ENCODE measurements around the gene MYH8. TPM values are rescaled to one million over a fixed set of nuclear protein-coding genes. Genes with fewer than 3 reads are reported as not detected.

Gene MYH8
- total and polyA plus RNA-seq, 10 of the 15 experiments (the other 5 are each of a cell fraction or from before 2014, with no cell fraction given): 0.01 to 0.03 TPM; not detected in 8

DNA sequence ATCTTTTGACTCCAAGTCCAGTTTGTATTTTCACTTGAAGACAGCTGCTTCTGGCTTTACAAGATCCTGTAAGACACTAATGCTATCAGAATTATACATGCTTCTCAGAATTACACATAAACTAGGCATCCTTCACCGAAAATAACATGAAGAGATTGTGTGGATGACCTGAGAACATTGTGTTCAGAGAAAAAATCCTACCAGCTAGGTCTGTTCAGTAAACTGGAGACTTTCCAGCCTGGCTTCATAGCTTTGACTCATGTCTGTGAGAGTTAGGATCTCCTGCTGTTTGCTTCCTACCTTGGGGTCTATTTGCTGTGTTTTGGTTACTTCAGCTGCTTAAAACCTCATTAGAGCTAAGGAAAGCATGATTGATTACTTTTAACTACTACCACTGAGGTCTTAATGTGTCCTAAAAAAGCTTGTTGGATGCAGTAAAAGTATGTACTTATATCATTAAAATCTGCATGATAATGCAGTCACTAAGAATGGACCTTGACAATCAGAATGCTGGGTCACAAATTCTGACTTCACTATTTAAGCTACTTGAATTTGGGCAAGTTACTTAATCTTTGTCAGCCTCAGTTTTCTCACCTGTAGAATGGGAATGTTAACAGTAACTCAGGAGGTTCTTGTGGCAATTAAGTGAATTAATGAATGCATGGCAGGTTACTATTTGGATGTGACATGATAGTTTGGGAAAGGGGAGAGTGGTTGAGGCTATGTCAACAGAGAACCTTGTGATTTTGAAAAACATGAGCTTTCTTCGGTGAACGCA is 40.9 kb downstream of the MYH8 start:
- BruUV-seq (replicated peaks): no TSS peak
- Histone ChIP-seq H3K79me2 (ENCODE audit: control insufficient read depth, insufficient read depth, low read length) (no peaks in the 10 kb centered on the region), H2AFZ (ENCODE audit: control insufficient read depth, low read depth, low read length) (no peak overlapping the region), H3K36me3 (ENCODE audit: control insufficient read depth in 2 of 2, insufficient read depth in 2 of 2, low read length in 1 of 2) (no peaks in the 10 kb centered on the region), H3K4me3 (no peak overlapping the region), H3K9me3 (replicated peaks; ENCODE audit: control insufficient read depth, insufficient read depth, low read length) (no peaks in the 10 kb centered on the region), H3K27me3 (replicated peaks in 1 of 2; ENCODE audit: control insufficient read depth in 2 of 2, insufficient read depth in 2 of 2, low read length in 1 of 2) (no peaks in the 10 kb centered on the region; a peak in 1 of 4 replicates), H3K4me1 (ENCODE audit: control insufficient read depth, insufficient read depth, low read length) (no peaks in the 10 kb centered on the region), H3K4me2 (ENCODE audit: control insufficient read depth, insufficient read depth) (no peak overlapping the region), H4K20me1 (ENCODE audit: control insufficient read depth, insufficient read depth) (no peaks in the 10 kb centered on the region), H3K27ac (ENCODE audit: control insufficient read depth, insufficient read depth) (no peak overlapping the region), H3K9ac (ENCODE audit: control insufficient read depth, insufficient read depth, low read length) (no peak overlapping the region)
- DNase-seq (ENCODE audit: low read depth, low spot score): no peak
- 64% methylated on average over 3 of the region's 3 CpGs for WGBS (ENCODE audit: insufficient coverage, insufficient replicate concordance, low lambda C conversion rate, missing lambda C conversion rate)
- intact Hi-C loops (cut with micrococcal nuclease; ENCODE audit: unreplicated experiment): no loop called here
- SMC1A ChIA-PET (ENCODE audit: uncharacterized antibody, unreplicated experiment): no interaction called here
- RAD21 ChIA-PET (ENCODE audit: unreplicated experiment): no interaction called here
- TF ChIP-seq EED (IDR thresholded peaks at IDR 0.05; ENCODE audit: low read depth) (no peak), STAT3 (IDR thresholded peaks at IDR 0.05; ENCODE audit: low read depth, low read length) (no peak), CREM (IDR thresholded peaks at IDR 0.05; ENCODE audit: low read depth) (no peak)
- CTCF ChIA-PET: interaction anchor here (0.6 to 1.2 kb wide), 2 partner anchors 236 to 664 kb away, joined by 3 read pairs; no protein-coding TSS in a partner anchor
- in situ Hi-C loops (cut with MboI): no loop called here
- ATAC-seq: no peak
- no peak for FAIRE-seq
- POLR2A ChIA-PET: no interaction called here

DNA sequence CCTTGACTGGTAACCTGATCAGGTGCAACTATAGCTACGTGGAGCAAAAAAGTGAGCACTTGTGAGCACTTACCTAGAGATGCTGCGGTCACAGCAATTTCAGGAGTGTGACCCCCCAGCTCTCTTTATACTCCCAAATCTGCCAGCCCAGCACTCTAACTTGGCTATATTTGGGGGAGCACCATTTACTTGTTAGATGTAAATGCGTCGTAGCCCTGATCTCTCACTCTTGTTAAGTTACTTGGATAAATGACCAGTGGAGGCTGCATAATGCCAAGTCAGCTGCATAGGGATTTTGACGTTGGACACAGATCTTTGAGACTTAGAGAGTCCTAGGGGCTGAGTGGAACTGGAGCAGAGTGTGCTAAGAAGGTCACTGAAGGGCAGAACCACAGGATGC is 48.8 kb downstream of the MYH8 start, which contains the start of gene MYH13:
Gene MYH13 (minus strand): TSS at position 101 of the 400 bp plus-strand sequence. CDS start 8,476 bp downstream, outside the sequence.
- ChIA-PET CTCF (no interaction called here), SMC1A (ENCODE audit: uncharacterized antibody, unreplicated experiment) (no interaction called here), POLR2A (no interaction called here), RAD21 (ENCODE audit: unreplicated experiment) (no interaction called here)
- 22% methylated on average over 5 of the region's 5 CpGs for WGBS (ENCODE audit: insufficient coverage, insufficient replicate concordance, low lambda C conversion rate, missing lambda C conversion rate)
- Histone ChIP-seq H3K4me1 (ENCODE audit: control insufficient read depth, insufficient read depth, low read length) (no peaks in the 10 kb centered on the region), H3K4me2 (ENCODE audit: control insufficient read depth, insufficient read depth) (no peak within 1 kb of the TSS), H3K79me2 (ENCODE audit: control insufficient read depth, insufficient read depth, low read length) (no peaks in the 10 kb centered on the region), H3K36me3 (ENCODE audit: control insufficient read depth in 2 of 2, insufficient read depth in 2 of 2, low read length in 1 of 2) (no peaks in the 10 kb centered on the region), H2AFZ (ENCODE audit: control insufficient read depth, low read depth, low read length) (no peak within 1 kb of the TSS), H3K9me3 (replicated peaks; ENCODE audit: control insufficient read depth, insufficient read depth, low read length) (no peaks in the 10 kb centered on the region), H3K27ac (ENCODE audit: control insufficient read depth, insufficient read depth) (no peak within 1 kb of the TSS), H4K20me1 (ENCODE audit: control insufficient read depth, insufficient read depth) (no peaks in the 10 kb centered on the region), H3K9ac (ENCODE audit: control insufficient read depth, insufficient read depth, low read length) (no peak within 1 kb of the TSS), H3K27me3 (replicated peaks in 1 of 2; ENCODE audit: control insufficient read depth in 2 of 2, insufficient read depth in 2 of 2, low read length in 1 of 2) (no peaks in the 10 kb centered on the region; a peak in 1 of 4 replicates), H3K4me3 (no peak within 1 kb of the TSS)
- no peak for FAIRE-seq
- no peak for ATAC-seq
- in situ Hi-C loops (cut with MboI) (no loop called here), intact Hi-C loops (cut with micrococcal nuclease; ENCODE audit: unreplicated experiment) (no loop called here)
- TF ChIP-seq, protein P1, sequence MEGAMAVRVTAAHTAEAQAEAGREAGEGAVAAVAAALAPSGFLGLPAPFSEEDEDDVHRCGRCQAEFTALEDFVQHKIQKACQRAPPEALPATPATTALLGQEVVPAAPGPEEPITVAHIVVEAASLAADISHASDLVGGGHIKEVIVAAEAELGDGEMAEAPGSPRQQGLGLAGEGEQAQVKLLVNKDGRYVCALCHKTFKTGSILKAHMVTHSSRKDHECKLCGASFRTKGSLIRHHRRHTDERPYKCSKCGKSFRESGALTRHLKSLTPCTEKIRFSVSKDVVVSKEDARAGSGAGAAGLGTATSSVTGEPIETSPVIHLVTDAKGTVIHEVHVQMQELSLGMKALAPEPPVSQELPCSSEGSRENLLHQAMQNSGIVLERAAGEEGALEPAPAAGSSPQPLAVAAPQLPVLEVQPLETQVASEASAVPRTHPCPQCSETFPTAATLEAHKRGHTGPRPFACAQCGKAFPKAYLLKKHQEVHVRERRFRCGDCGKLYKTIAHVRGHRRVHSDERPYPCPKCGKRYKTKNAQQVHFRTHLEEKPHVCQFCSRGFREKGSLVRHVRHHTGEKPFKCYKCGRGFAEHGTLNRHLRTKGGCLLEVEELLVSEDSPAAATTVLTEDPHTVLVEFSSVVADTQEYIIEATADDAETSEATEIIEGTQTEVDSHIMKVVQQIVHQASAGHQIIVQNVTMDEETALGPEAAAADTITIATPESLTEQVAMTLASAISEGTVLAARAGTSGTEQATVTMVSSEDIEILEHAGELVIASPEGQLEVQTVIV (IDR thresholded peaks at IDR 0.05; ENCODE audit: borderline replicate concordance, partially characterized antibody): no peak
- TF ChIP-seq GATAD2B (conservative IDR thresholded peaks at IDR 0.05; ENCODE audit: low read depth): no peak
- TF ChIP-seq, protein P2, sequence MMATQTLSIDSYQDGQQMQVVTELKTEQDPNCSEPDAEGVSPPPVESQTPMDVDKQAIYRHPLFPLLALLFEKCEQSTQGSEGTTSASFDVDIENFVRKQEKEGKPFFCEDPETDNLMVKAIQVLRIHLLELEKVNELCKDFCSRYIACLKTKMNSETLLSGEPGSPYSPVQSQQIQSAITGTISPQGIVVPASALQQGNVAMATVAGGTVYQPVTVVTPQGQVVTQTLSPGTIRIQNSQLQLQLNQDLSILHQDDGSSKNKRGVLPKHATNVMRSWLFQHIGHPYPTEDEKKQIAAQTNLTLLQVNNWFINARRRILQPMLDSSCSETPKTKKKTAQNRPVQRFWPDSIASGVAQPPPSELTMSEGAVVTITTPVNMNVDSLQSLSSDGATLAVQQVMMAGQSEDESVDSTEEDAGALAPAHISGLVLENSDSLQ (IDR thresholded peaks at IDR 0.05): no peak
- TF ChIP-seq, protein P3, sequence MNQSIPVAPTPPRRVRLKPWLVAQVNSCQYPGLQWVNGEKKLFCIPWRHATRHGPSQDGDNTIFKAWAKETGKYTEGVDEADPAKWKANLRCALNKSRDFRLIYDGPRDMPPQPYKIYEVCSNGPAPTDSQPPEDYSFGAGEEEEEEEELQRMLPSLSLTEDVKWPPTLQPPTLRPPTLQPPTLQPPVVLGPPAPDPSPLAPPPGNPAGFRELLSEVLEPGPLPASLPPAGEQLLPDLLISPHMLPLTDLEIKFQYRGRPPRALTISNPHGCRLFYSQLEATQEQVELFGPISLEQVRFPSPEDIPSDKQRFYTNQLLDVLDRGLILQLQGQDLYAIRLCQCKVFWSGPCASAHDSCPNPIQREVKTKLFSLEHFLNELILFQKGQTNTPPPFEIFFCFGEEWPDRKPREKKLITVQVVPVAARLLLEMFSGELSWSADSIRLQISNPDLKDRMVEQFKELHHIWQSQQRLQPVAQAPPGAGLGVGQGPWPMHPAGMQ (IDR thresholded peaks at IDR 0.05; ENCODE audit: borderline replicate concordance): no peak
- TF ChIP-seq, protein P4, sequence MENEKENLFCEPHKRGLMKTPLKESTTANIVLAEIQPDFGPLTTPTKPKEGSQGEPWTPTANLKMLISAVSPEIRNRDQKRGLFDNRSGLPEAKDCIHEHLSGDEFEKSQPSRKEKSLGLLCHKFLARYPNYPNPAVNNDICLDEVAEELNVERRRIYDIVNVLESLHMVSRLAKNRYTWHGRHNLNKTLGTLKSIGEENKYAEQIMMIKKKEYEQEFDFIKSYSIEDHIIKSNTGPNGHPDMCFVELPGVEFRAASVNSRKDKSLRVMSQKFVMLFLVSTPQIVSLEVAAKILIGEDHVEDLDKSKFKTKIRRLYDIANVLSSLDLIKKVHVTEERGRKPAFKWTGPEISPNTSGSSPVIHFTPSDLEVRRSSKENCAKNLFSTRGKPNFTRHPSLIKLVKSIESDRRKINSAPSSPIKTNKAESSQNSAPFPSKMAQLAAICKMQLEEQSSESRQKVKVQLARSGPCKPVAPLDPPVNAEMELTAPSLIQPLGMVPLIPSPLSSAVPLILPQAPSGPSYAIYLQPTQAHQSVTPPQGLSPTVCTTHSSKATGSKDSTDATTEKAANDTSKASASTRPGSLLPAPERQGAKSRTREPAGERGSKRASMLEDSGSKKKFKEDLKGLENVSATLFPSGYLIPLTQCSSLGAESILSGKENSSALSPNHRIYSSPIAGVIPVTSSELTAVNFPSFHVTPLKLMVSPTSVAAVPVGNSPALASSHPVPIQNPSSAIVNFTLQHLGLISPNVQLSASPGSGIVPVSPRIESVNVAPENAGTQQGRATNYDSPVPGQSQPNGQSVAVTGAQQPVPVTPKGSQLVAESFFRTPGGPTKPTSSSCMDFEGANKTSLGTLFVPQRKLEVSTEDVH (IDR thresholded peaks at IDR 0.05; ENCODE audit: low read depth, partially characterized antibody): no peak
- TF ChIP-seq ZBED1 (IDR thresholded peaks at IDR 0.05; ENCODE audit: borderline replicate concordance): no peak
- BruUV-seq (replicated peaks): no TSS peak
- DNase-seq (ENCODE audit: low read depth, low spot score): no peak
